Neural cell (in vitro differentiated cells): ENCODE measurements around the gene SH3GL1. TPM values are rescaled to one million over a fixed set of nuclear protein-coding genes. Genes with fewer than 3 reads are reported as not detected.

Source experiments
- H2AFZ ChIP-seq: fragments of 200-600, 300-800 bp; sonication (generic), shearing (Covaris generic); 2 replicates; pipeline ENCODE4 v1.6.0; 2014; ENCODE audit warnings: low read depth, mild to moderate bottlenecking, antibody characterized with exemption, low read length, moderate library complexity
- H3F3A ChIP-seq: fragments of 200-600 bp; shearing (Covaris generic); 2 replicates; pipeline ENCODE4 v1.6.1; 2016; ENCODE audit warnings: mild to moderate bottlenecking, moderate library complexity, mixed read lengths, antibody characterized with exemption, low read length; ENCODE audit not compliant: insufficient read depth, poor library complexity, severe bottlenecking
- H3K27ac ChIP-seq: fragments of 200-600, 300-800 bp; sonication (generic), shearing (Covaris generic); 2 replicates; pipeline ENCODE4 v1.5.1; 2014; ENCODE audit warnings: mild to moderate bottlenecking, low read length, moderate library complexity
- H3K27me3 ChIP-seq: fragments of 300-800, 200-600 bp; sonication (generic), shearing (Covaris generic); 2 replicates; pipeline ENCODE4 v1.6.0; 2014; ENCODE audit warnings: mild to moderate bottlenecking, low read depth, low read length, moderate library complexity; ENCODE audit not compliant: insufficient read depth
- H3K36me3 ChIP-seq: fragments of 300-800, 200-600 bp; sonication (generic), shearing (Covaris generic); 2 replicates; pipeline ENCODE4 v1.5.1; 2014; ENCODE audit warnings: mild to moderate bottlenecking, antibody characterized with exemption, low read length, moderate library complexity; ENCODE audit not compliant: insufficient read depth
- H3K4me2 ChIP-seq: fragments of 300-800, 200-600 bp; sonication (generic), shearing (Covaris generic); 2 replicates; pipeline ENCODE4 v1.6.0; 2014; ENCODE audit warnings: mild to moderate bottlenecking, low read length
- H3K4me3 ChIP-seq: fragments of 300-800, 200-600 bp; sonication (generic), shearing (Covaris generic); 2 replicates; pipeline ENCODE4 v1.5.1; 2014; ENCODE audit warnings: mild to moderate bottlenecking, low read length, moderate library complexity
- H3K79me2 ChIP-seq: fragments of 200-600 bp; shearing (Covaris generic); replicated peaks from 2 replicates; pipeline ENCODE4 v1.6.0; 2014; ENCODE audit warnings: mild to moderate bottlenecking, low read length, moderate library complexity; ENCODE audit not compliant: insufficient read depth
- H3K9ac ChIP-seq: fragments of 300-800, 200-600 bp; sonication (generic), shearing (Covaris generic); 2 replicates; pipeline ENCODE4 v1.6.1; 2016; ENCODE audit warnings: mild to moderate bottlenecking, low read length, mixed read lengths
- H3K9me2 ChIP-seq: fragments of 200-600 bp; shearing (Covaris generic); 2 replicates; pipeline ENCODE4 v1.6.1; 2016; ENCODE audit warnings: mild to moderate bottlenecking, low read length, mixed read lengths; ENCODE audit not compliant: insufficient read depth
- H3K9me3 ChIP-seq: fragments of 200-600, 300-800 bp; sonication (generic), shearing (Covaris generic); 2 replicates; pipeline ENCODE4 v1.6.1; 2016; ENCODE audit warnings: mild to moderate bottlenecking, mixed run types, low read length, moderate library complexity, mixed read lengths
- H4K20me1 ChIP-seq: fragments of 200-600 bp; shearing (Covaris generic); 2 replicates; pipeline ENCODE4 v1.6.1; 2016; ENCODE audit warnings: mild to moderate bottlenecking, mixed run types; ENCODE audit not compliant: insufficient read depth
- EP300 ChIP-seq: fragments of 450-650 bp; conservative IDR thresholded peaks from 2 replicates; pipeline ENCODE4 v1.6.1; 2014; ENCODE audit warnings: antibody characterized with exemption, mild to moderate bottlenecking, moderate library complexity; ENCODE audit not compliant: poor library complexity, severe bottlenecking
- EZH2 ChIP-seq: fragments of 200-600, 300-800 bp; shearing (Covaris generic), sonication (generic); IDR thresholded peaks from 2 replicates; pipeline ENCODE4 v1.6.1; 2014; ENCODE audit warnings: antibody characterized with exemption, low read length, borderline replicate concordance, mild to moderate bottlenecking; ENCODE audit not compliant: insufficient read depth, poor library complexity, severe bottlenecking
- MXI1 ChIP-seq: fragments of 450-650 bp; conservative IDR thresholded peaks from 2 replicates; pipeline ENCODE4 v1.6.1; 2014; ENCODE audit warnings: antibody characterized with exemption, mild to moderate bottlenecking; ENCODE audit not compliant: poor library complexity, severe bottlenecking
- POLR2AphosphoS5 ChIP-seq: IDR thresholded peaks from 2 replicates; pipeline ENCODE4 v1.6.1; 2012
- RAD21 ChIP-seq: fragments of 450-650 bp; conservative IDR thresholded peaks from 2 replicates; pipeline ENCODE4 v1.6.1; 2014; ENCODE audit warnings: antibody characterized with exemption, mild to moderate bottlenecking, moderate library complexity
- SMC3 ChIP-seq: fragments of 450-650 bp; conservative IDR thresholded peaks from 2 replicates; pipeline ENCODE4 v1.6.1; 2014; ENCODE audit warnings: antibody characterized with exemption, mild to moderate bottlenecking, moderate library complexity; ENCODE audit not compliant: poor library complexity
- TAF1 ChIP-seq: IDR thresholded peaks from 2 replicates; pipeline ENCODE4 v1.6.1; 2012; ENCODE audit warnings: low read depth
- polyA plus RNA-seq: library from polyadenylated mRNA; depleted of rRNA; stranded (reverse); fragments of >200 nt; gene quantifications from 2 replicates; pipeline ENCODE4 v1.2.3, GENCODE V29; 2014
- TF ChIP-seq, protein P1 (sequence below): fragments of 450-650 bp; IDR thresholded peaks from 2 replicates; pipeline ENCODE4 v1.5.1; 2014; ENCODE audit warnings: antibody characterized with exemption, mild to moderate bottlenecking, moderate library complexity; ENCODE audit not compliant: poor library complexity, severe bottlenecking
- TF ChIP-seq, protein P2 (sequence below): IDR thresholded peaks from 2 replicates; pipeline ENCODE4 v1.6.1; 2012; ENCODE audit warnings: borderline replicate concordance

SH3GL1 gene
- polyA plus RNA-seq, 1 donor from 2014 or later: 25.2 TPM

DNA sequence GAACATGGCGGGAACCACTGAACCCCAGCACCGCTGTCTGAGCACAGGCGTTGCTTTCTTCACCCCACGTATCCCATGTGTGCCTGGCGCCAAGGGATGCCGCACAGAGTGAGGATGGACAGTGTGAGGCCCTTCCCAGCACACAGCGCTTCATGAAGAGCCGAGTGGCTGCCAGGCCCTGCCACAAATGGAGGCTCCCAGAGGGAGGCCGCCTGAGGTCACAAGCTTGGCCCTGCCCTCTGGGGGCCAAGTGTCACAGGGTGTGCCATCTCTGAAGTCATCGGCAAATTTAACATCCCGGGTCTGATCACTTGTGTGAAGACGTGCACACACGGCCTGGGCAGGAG lies 32.6 kb downstream of the SH3GL1 start:
- no peaks in the 10 kb centered on the region for H3K9me3 ChIP-seq
- H3K9me2 ChIP-seq: no peaks in the 10 kb centered on the region
- TF ChIP-seq TAF1 (no peak), MXI1 (no peak), RAD21 (no peak), SMC3 (no peak), POLR2AphosphoS5 (no peak), EZH2 (no peak), EP300 (no peak)
- TF ChIP-seq, protein P1, sequence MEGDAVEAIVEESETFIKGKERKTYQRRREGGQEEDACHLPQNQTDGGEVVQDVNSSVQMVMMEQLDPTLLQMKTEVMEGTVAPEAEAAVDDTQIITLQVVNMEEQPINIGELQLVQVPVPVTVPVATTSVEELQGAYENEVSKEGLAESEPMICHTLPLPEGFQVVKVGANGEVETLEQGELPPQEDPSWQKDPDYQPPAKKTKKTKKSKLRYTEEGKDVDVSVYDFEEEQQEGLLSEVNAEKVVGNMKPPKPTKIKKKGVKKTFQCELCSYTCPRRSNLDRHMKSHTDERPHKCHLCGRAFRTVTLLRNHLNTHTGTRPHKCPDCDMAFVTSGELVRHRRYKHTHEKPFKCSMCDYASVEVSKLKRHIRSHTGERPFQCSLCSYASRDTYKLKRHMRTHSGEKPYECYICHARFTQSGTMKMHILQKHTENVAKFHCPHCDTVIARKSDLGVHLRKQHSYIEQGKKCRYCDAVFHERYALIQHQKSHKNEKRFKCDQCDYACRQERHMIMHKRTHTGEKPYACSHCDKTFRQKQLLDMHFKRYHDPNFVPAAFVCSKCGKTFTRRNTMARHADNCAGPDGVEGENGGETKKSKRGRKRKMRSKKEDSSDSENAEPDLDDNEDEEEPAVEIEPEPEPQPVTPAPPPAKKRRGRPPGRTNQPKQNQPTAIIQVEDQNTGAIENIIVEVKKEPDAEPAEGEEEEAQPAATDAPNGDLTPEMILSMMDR: no peak
- TF ChIP-seq, protein P2, sequence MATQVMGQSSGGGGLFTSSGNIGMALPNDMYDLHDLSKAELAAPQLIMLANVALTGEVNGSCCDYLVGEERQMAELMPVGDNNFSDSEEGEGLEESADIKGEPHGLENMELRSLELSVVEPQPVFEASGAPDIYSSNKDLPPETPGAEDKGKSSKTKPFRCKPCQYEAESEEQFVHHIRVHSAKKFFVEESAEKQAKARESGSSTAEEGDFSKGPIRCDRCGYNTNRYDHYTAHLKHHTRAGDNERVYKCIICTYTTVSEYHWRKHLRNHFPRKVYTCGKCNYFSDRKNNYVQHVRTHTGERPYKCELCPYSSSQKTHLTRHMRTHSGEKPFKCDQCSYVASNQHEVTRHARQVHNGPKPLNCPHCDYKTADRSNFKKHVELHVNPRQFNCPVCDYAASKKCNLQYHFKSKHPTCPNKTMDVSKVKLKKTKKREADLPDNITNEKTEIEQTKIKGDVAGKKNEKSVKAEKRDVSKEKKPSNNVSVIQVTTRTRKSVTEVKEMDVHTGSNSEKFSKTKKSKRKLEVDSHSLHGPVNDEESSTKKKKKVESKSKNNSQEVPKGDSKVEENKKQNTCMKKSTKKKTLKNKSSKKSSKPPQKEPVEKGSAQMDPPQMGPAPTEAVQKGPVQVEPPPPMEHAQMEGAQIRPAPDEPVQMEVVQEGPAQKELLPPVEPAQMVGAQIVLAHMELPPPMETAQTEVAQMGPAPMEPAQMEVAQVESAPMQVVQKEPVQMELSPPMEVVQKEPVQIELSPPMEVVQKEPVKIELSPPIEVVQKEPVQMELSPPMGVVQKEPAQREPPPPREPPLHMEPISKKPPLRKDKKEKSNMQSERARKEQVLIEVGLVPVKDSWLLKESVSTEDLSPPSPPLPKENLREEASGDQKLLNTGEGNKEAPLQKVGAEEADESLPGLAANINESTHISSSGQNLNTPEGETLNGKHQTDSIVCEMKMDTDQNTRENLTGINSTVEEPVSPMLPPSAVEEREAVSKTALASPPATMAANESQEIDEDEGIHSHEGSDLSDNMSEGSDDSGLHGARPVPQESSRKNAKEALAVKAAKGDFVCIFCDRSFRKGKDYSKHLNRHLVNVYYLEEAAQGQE: no peak
- H2AFZ ChIP-seq: no peak overlapping the region
- no peak overlapping the region for H3K9ac ChIP-seq
- no peaks in the 10 kb centered on the region for H3F3A ChIP-seq
- no peaks in the 10 kb centered on the region for H3K79me2 ChIP-seq
- no peaks in the 10 kb centered on the region for H4K20me1 ChIP-seq
- no peak overlapping the region for H3K27ac ChIP-seq
- no peaks in the 10 kb centered on the region for H3K27me3 ChIP-seq
- H3K4me3 ChIP-seq: no peak overlapping the region
- no peak overlapping the region for H3K4me2 ChIP-seq
- H3K36me3 ChIP-seq: no peaks in the 10 kb centered on the region

DNA sequence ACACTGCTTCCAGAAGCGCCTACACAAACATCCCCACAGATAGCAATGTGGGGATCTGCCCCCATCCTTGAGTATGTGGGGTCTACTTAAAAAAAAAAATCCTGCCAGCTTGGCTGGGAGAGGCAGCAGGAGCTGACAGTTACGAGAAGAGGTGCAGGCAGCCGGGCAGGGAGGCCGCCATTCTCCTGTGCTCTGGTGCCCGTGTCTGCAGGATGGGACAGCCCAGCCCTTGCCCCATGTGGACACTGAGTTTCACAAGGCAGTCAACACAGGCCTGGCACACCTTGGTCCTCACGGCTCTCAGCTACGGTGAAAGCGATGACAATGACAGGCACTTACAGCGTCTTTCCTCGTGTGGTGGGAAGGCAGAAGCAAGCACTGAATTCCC lies 33.0 kb downstream of the SH3GL1 start:
- H3K79me2 ChIP-seq: no peaks in the 10 kb centered on the region
- no peaks in the 10 kb centered on the region for H4K20me1 ChIP-seq
- no peak for TF ChIP-seq MXI1
- no peak for TF ChIP-seq EZH2
- TF ChIP-seq POLR2AphosphoS5: no peak
- TF ChIP-seq, protein P1: no peak
- TF ChIP-seq, protein P2: no peak
- no peak for TF ChIP-seq TAF1
- no peak for TF ChIP-seq RAD21
- no peak for TF ChIP-seq EP300
- TF ChIP-seq SMC3: no peak

More for the DNA sequence above, 33.0 kb downstream of the SH3GL1 start:
- Histone ChIP-seq H3K27me3 (no peaks in the 10 kb centered on the region), H3K9me3 (no peaks in the 10 kb centered on the region), H3K27ac (no peak overlapping the region), H2AFZ (no peak overlapping the region), H3K4me2 (no peak overlapping the region), H3K36me3 (no peaks in the 10 kb centered on the region), H3K9ac (no peak overlapping the region), H3K9me2 (no peaks in the 10 kb centered on the region), H3F3A (no peaks in the 10 kb centered on the region), H3K4me3 (no peak overlapping the region)
